22Rv1 (cell line): ENCODE results near the gene ZNF469.

Experiments
- H3K27ac ChIP-seq: fragments of 450-650 bp; 2 replicates; pipeline ENCODE4 v1.5.1; 2017
- ZFX ChIP-seq: fragments of 450-650 bp; IDR thresholded peaks from 2 replicates; pipeline ENCODE4 v1.6.1; 2017; ENCODE audit warnings: antibody characterized with exemption, borderline replicate concordance
- TF ChIP-seq, protein P1 (sequence below): fragments of 450-650 bp; IDR thresholded peaks from 2 replicates; pipeline ENCODE4 v1.5.1; 2017; ENCODE audit warnings: mild to moderate bottlenecking

Gene ZNF469

DNA sequence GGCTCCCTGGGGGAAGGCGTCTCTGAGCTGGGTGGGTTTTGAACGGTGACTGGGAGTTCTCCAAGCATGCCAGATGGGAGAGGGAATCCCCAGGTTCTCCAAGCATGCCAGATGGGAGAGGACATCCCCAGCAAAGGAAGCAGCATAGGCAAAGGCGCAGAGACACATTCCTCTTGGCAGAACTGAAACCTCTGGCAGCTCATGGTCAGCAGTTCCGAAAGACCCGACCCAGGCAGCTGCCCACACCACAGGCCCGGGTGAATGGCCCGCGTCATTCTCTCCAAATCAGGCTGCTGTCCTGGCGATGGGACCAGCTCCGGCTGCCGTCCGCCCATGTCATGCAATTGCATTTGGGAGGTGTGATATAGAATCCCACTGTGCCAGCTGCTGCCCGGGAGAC is 8.0 kb downstream of the ZNF469 start:
- no peak for TF ChIP-seq ZFX
- TF ChIP-seq, protein P1, sequence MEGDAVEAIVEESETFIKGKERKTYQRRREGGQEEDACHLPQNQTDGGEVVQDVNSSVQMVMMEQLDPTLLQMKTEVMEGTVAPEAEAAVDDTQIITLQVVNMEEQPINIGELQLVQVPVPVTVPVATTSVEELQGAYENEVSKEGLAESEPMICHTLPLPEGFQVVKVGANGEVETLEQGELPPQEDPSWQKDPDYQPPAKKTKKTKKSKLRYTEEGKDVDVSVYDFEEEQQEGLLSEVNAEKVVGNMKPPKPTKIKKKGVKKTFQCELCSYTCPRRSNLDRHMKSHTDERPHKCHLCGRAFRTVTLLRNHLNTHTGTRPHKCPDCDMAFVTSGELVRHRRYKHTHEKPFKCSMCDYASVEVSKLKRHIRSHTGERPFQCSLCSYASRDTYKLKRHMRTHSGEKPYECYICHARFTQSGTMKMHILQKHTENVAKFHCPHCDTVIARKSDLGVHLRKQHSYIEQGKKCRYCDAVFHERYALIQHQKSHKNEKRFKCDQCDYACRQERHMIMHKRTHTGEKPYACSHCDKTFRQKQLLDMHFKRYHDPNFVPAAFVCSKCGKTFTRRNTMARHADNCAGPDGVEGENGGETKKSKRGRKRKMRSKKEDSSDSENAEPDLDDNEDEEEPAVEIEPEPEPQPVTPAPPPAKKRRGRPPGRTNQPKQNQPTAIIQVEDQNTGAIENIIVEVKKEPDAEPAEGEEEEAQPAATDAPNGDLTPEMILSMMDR, result no peak
- H3K27ac ChIP-seq, result no peak overlapping the region

DNA sequence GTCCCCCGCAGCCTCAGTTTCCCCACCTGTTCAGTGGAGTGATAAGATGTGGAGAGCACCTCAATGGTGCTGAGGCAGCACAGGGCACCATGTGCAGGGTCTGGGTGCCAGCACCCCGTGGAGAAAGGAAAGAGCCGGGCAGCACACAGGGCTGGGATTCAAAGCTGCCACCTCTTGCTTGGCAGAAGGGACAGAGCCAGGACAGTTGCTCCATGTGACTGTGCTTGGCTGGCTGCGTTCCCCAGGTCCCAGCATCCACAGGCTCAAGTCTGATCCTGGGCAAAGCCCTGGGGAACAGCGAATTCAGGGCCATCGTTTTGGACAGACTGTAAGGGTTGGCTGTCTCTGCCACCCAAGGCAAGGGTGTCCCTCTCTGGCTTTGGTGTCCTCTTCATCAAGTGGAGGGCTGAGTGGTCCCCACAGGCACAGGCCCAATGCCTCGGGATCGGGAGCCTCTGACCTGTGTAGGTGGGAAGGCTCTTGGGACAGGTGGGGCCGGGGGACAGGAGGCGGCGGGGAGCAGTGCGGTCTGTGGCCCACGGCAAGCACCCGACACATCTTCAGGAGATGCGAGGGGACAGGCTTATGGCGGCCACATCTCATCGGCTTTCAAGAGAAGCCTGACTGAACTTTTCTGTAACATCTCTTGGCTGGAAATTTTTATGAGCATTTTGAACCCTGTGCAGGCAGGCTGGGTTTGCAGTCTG is 8.5 kb downstream of the ZNF469 start:
- TF ChIP-seq ZFX, result no peak
- TF ChIP-seq, protein P1, result no peak
- H3K27ac ChIP-seq, result no peak overlapping the region

DNA sequence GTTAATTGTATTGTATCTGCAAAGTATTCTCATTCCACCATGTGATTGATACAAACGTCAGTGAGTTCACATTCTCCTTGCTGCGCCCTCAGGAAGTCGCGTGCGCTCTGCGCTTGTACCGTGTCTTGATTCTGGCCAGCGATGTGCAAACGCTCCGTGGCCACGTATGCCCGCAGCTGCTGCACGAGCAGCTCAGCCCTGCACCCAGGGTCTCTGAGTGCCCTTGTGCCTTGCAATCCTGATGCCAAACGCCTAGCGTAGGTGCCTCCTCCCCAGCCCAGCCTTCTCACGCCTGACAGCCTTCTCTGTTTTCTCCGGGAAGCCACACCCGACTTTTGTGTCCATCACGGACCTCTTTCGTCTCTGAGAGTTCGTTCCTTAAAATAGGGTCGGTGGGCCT is 9.4 kb downstream of the ZNF469 start:
- no peak overlapping the region for H3K27ac ChIP-seq
- TF ChIP-seq, protein P1, result no peak
- TF ChIP-seq ZFX, result no peak

DNA sequence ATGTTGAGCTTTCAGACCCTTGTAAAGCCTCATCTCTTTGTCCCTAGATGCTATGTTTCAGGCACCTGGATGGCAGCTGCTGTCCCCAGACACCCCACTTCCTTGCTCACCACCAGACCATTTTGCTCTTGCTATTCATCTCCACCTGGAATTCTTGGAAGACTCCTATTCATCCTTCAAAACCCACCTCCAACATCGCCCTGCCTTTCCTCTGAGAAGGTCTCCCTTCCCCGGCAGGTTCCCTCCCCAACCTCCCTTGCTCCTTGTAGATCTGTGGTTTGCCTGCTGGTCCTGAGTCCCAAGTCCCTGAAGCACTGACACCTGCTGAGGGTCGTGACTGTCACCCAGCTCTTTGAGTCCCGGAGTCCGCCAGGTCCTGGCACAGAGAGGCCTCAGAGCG is 9.9 kb downstream of the ZNF469 start:
- no peak for TF ChIP-seq ZFX
- TF ChIP-seq, protein P1, result no peak
- no peak overlapping the region for H3K27ac ChIP-seq

DNA sequence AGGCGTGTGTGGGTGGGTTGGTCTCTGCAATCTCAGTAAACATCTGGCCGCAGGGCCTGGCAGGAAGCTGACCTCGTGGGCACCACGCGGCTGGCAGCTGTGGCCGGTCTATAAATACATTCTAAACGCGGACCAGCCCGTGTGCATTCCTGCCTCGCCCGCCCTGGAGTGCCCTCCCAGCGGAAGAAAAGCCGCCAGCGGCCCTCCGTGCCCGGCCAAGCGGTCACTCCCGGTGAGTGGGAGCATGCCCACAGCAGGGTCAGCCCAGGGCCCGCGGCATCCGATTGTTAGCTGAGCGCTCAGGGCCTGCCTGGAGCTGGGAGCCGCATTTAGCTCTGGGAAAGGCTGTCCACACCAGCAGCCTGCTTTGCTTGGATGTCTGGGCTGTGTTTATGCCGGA is 10.3 kb downstream of the ZNF469 start:
- no peak overlapping the region for H3K27ac ChIP-seq
- TF ChIP-seq, protein P1, result no peak
- TF ChIP-seq ZFX, result no peak

DNA sequence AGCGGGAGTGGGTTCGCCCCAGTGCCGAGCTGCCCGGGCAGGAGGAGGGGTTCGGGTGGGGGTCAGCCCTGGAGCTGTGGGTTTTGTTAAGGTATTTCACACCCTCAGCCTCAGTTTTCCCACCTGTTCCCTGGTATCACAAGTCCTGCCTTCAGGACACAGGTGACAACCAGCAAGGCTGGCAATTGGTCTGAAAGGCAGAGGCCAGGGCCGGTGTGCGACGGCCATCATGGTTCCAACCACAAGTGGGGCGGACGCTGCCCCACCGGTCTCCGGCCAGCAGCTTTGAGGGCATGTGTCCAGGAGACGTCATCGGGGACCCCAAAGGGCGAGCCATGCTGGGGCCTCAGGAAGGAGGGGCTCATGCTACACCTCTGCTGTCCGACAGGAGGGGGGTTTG is 10.8 kb downstream of the ZNF469 start:
- TF ChIP-seq ZFX, result no peak
- TF ChIP-seq, protein P1, result no peak

DNA sequence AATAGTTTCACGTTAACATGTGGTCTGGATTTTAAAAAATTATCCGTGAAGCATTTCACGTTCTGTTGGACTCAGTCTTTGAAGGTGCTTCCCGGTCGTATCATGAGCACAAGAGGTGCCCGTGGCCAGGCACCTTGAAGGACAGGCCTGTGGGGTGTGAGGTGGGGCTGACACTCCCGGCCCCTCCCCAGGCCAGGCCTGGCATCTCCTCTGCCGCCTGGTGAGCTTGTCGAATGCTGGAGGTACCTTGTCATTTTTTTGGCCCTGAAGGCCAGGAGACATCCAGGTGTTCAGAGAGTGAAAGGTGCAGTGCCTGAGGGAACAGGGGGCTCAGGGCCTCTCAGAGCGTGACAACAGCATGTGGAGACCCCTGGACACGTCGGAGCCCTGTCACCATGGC is 11.7 kb downstream of the ZNF469 start:
- no peak overlapping the region for H3K27ac ChIP-seq
- no peak for TF ChIP-seq ZFX
- TF ChIP-seq, protein P1, result no peak

More for the DNA sequence above, 10.8 kb downstream of the ZNF469 start:
- no peak overlapping the region for H3K27ac ChIP-seq
